ENCODE results near the gene CDH26.
A peak's percentile ranks its signal among the peaks of the same experiment; 100 is the strongest.

Gene CDH26

GRCh38 chr20:60048634-60049521 is 90.7 kb downstream of the CDH26 start:
- TF ChIP-seq CTCF (IDR thresholded peaks at IDR 0.05; ENCODE audit: control insufficient read depth, extremely low read depth, insufficient read depth), result no peak
- DNase-seq (ENCODE audit: low read depth), result no peak
- no peak overlapping the region for H3K4me3 ChIP-seq (ENCODE audit: low read depth, low read length)

DNA sequence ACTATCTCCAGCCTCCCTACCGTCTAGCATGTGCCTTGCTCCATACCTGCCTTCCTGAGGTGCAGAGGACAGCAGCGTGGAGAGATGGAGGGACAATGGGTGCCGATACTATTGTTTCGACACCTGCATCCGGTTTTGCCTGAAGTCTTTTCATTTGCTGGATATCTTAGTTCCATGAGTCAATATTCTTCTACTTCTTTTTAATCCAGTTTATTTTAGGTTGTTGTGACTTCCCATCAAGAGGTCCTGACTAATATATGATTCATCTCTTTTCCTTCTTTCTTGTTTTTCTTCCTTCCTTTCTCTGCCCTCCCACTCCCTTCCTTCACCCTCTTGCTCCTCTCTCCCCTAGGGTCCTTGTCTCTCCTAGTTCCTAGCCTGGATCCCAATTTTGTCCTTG is 91.4 kb downstream of the CDH26 start:
- DNase-seq (ENCODE audit: low read depth), result no peak
- no peak overlapping the region for H3K4me3 ChIP-seq (ENCODE audit: low read depth, low read length)
- TF ChIP-seq CTCF (IDR thresholded peaks at IDR 0.05; ENCODE audit: control insufficient read depth, extremely low read depth, insufficient read depth), result no peak

DNA sequence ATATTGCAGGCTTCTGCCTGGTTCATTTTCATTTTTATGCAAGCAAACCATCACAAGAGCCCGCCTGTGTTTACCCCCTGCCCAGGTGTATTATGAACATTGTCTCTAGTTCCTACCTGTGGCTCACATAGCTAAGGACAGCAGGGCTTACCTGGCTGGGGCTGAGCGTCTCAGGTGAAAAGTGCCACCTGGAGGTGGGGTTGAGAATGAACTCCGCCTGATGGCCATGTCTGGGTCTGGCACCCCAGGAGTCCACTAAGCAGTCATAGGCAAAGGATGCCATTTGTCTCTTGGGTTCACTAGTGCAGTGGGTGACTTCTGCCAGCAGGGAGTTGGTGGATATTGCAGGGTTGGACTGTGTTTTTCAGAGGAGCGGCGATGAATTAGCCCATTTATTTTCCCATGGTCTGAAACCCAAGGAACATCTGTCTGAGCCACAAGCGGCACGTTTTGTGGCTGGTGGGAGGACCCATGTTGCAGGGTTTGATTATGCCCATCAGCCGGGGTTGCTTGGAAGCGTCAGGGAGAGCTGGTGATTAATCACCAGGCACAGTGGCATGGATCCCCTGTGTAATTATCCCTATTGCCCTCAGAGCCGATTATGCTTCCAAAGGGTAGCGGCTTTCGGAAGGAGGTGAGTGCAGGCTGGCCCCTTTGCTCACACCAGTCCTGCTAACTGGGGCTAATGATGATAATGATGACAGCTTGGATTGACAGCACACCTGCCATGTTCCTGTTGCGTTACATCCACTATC is 92.1 kb downstream of the CDH26 start:
- peak; percentile 47 for TF ChIP-seq CTCF (IDR thresholded peaks at IDR 0.05; ENCODE audit: control insufficient read depth, extremely low read depth, insufficient read depth)
- H3K4me3 ChIP-seq (ENCODE audit: low read depth, low read length), result no peak overlapping the region
- peak; percentile 17 for DNase-seq (ENCODE audit: low read depth)

GRCh38 chr20:60051911-60052310 is 93.7 kb downstream of the CDH26 start:
- DNase-seq (ENCODE audit: low read depth), result no peak
- no peak for TF ChIP-seq CTCF (IDR thresholded peaks at IDR 0.05; ENCODE audit: control insufficient read depth, extremely low read depth, insufficient read depth)
- H3K4me3 ChIP-seq (ENCODE audit: low read depth, low read length), result no peak overlapping the region

- no peak for DNase-seq (ENCODE audit: low read depth)
- no peak overlapping the region for H3K4me3 ChIP-seq (ENCODE audit: low read depth, low read length)
- TF ChIP-seq CTCF (IDR thresholded peaks at IDR 0.05; ENCODE audit: control insufficient read depth, extremely low read depth, insufficient read depth), result no peak
Observed at GRCh38 chr20:60052322-60052721, 94.1 kb downstream of the CDH26 start.

DNA sequence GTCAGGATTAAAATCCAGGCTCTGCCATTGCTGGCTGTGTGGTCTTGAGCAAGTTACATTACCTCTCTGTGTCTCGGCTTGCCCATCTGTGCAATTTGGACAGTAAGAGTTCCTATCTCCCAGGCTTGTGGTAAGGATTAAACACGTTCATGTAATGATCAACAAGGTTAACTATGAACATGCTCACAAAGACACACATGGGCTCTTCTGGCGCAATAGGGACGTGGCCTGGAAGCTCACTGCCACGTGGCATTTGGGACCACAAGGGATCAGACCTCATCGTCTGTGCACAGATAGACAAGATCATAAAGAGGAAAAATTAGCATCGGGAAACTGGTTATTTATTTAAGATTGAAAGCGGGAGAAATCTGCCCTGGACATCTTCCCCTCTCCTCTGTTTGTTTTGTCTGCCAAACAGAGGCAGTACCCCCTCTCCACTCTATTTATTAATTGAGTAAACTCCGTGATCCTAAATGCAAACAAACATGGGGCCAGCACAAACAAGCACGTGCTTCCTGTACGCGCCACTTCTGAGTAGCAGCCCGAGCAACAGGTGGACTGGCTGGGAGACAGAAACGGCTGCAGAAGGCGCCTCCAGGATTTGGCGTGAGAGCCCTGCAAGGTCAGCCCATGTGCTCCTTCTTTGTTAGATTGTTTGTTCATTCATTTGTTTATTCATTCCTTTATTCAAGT is 95.0 kb downstream of the CDH26 start:
- DNase-seq (ENCODE audit: low read depth), result peak; percentile 98
- no peak for TF ChIP-seq CTCF (IDR thresholded peaks at IDR 0.05; ENCODE audit: control insufficient read depth, extremely low read depth, insufficient read depth)
- H3K4me3 ChIP-seq (ENCODE audit: low read depth, low read length), result no peak overlapping the region

Measured in LNCaP clone FGC (cell line).